HL-60 (cell line): ENCODE results near the gene DUSP6.

ENCODE experiments used
- CTCF ChIP-seq: IDR thresholded peaks from one replicate; pipeline ENCODE4 v1.5.1; 2011; ENCODE audit warnings: low read length, control low read depth, inconsistent platforms; ENCODE audit not compliant: insufficient read depth
- GABPA ChIP-seq: IDR thresholded peaks from 2 replicates; pipeline ENCODE4 v1.6.1; 2012; ENCODE audit warnings: low read depth
- POLR2AphosphoS5 ChIP-seq: IDR thresholded peaks from 2 replicates; pipeline ENCODE4 v1.6.1; 2012; ENCODE audit warnings: low read depth

GRCh38 chr12:89319606-89320005 is 32.7 kb downstream of the DUSP6 start:
- TF ChIP-seq CTCF (no peak), POLR2AphosphoS5 (no peak), GABPA (no peak)
